HepG2 (cell line): ENCODE data around the gene CLHC1. TPM values are rescaled to one million over a fixed set of nuclear protein-coding genes. Genes with fewer than 3 reads are reported as not detected.

Experiments
- AGO1 ChIP-seq: fragments of 200-400 bp; formaldehyde crosslinking; IDR thresholded peaks from 2 replicates; pipeline ENCODE4 v1.6.1; 2017; ENCODE audit warnings: mild to moderate bottlenecking, low read depth, low read length, moderate library complexity; ENCODE audit not compliant: poor library complexity, severe bottlenecking
- CHCHD3 ChIP-seq: sonication (generic); formaldehyde crosslinking; IDR thresholded peaks from 2 replicates; pipeline ENCODE4 v1.8.0; 2022; ENCODE audit warnings: mild to moderate bottlenecking, missing genetic modification reagents, moderate library complexity
- ESRRA ChIP-seq: sonication (generic); formaldehyde crosslinking; IDR thresholded peaks from 2 replicates; pipeline ENCODE4 v1.5.1; 2020; ENCODE audit warnings: mild to moderate bottlenecking, low read depth, missing genetic modification reagents
- FOXP1 ChIP-seq, 2 experiments: fragments of 450-650 bp in 1 of 2; IDR thresholded peaks; 2 replicates each; pipeline ENCODE4 v1.6.1; 2017 to 2018; ENCODE audit warnings: antibody characterized with exemption in 1 of 2
- HNRNPL ChIP-seq: fragments of 200-400 bp; formaldehyde crosslinking; IDR thresholded peaks from 2 replicates; pipeline ENCODE4 v1.6.1; 2017; ENCODE audit warnings: mild to moderate bottlenecking, low read depth, low read length
- NAIF1 ChIP-seq: sonication (generic); formaldehyde crosslinking; IDR thresholded peaks from 2 replicates; pipeline ENCODE4 v1.5.0; 2020; ENCODE audit warnings: mild to moderate bottlenecking, missing genetic modification reagents, borderline replicate concordance
- NFIC ChIP-seq: IDR thresholded peaks from 2 replicates; pipeline ENCODE4 v1.6.1; 2012; ENCODE audit warnings: mild to moderate bottlenecking, low read length, inconsistent platforms
- PHF8 ChIP-seq: sonication (generic); formaldehyde crosslinking; IDR thresholded peaks from 2 replicates; pipeline ENCODE4 v1.5.0; 2020; ENCODE audit warnings: missing genetic modification reagents
- SMAD3 ChIP-seq: sonication (generic); formaldehyde crosslinking; IDR thresholded peaks from 2 replicates; pipeline ENCODE4 v1.4.0; 2020; ENCODE audit warnings: missing genetic modification reagents
- SOX13 ChIP-seq, 3 experiments: fragments of 450-650 bp in 1 of 3; sonication (generic) in 1 of 3; formaldehyde crosslinking in 1 of 3; IDR thresholded peaks in 2 of 3; conservative IDR thresholded peaks in 1 of 3; 2 replicates each; pipeline versions ENCODE4 v1.5.0 to v1.6.1; 2016 to 2020; ENCODE audit warnings: antibody characterized with exemption in 1 of 3, mild to moderate bottlenecking in 1 of 3, missing compliant biosample characterization in 1 of 3, missing genetic modification reagents in 1 of 3, moderate library complexity in 1 of 3
- SOX6 ChIP-seq, 2 experiments: fragments of 450-650 bp in 1 of 2; sonication (generic) in 1 of 2; formaldehyde crosslinking in 1 of 2; IDR thresholded peaks; 2 replicates each; pipeline versions ENCODE4 v1.4.0 to v1.6.1; 2017 to 2020; ENCODE audit warnings: antibody characterized with exemption in 1 of 2, mild to moderate bottlenecking in 1 of 2, missing genetic modification reagents in 1 of 2
- TCF7 ChIP-seq: sonication (generic); IDR thresholded peaks from 2 replicates; pipeline ENCODE4 v1.6.1; 2016; ENCODE audit warnings: antibody characterized with exemption, low read depth
- ZNF34 ChIP-seq: sonication (generic); formaldehyde crosslinking; IDR thresholded peaks from 2 replicates; pipeline ENCODE4 v1.4.0; 2020; ENCODE audit warnings: mild to moderate bottlenecking, missing genetic modification reagents, borderline replicate concordance
- ZNF879 ChIP-seq: sonication (generic); formaldehyde crosslinking; IDR thresholded peaks from 2 replicates; pipeline ENCODE4 v1.8.1; 2023; ENCODE audit warnings: missing genetic modification reagents
- polyA plus RNA-seq, 8 experiments: library from polyadenylated mRNA; depleted of rRNA in 3 of 8; stranded (reverse) in 7 of 8; unstranded in 1 of 8; fragments of >200 nt; fragmentation: Illumina TruSeq in 4 of 8; extraction: Trizol in 4 of 8; gene quantifications; 2 replicates each; pipeline versions ENCODE4 v1.2.1 to v1.2.3, GENCODE V29; 2011 to 2016; ENCODE audit warnings: low read depth in 4 of 8, missing spikeins in 1 of 8, mixed read lengths in 1 of 8; ENCODE audit not compliant: insufficient read depth in 1 of 8
- total RNA-seq, 5 experiments: library from RNA; depleted of rRNA; stranded (reverse); fragments of >200 nt; fragmentation: Illumina TruSeq; extraction: Trizol; gene quantifications; 2 replicates each; pipeline ENCODE4 v1.2.3, GENCODE V29; 2016; ENCODE audit warnings: low read depth in 1 of 5
- TF ChIP-seq, protein P1 (sequence below): sonication (generic); formaldehyde crosslinking; IDR thresholded peaks from 2 replicates; pipeline ENCODE4 v1.8.1; 2023; ENCODE audit warnings: missing genetic modification reagents, inconsistent platforms, borderline replicate concordance
- TF ChIP-seq, protein P2 (sequence below): IDR thresholded peaks from 2 replicates; pipeline ENCODE4 v1.6.1; 2012; ENCODE audit warnings: low read depth, low read length, improper control_type of control experiment
- TF ChIP-seq, protein P3 (sequence below): sonication (generic); formaldehyde crosslinking; IDR thresholded peaks from 2 replicates; pipeline ENCODE4 v1.4.0; 2020; ENCODE audit warnings: missing genetic modification reagents, borderline replicate concordance
- TF ChIP-seq, protein P4 (sequence below): sonication (generic); formaldehyde crosslinking; IDR thresholded peaks from 2 replicates; pipeline ENCODE4 v1.8.0; 2022; ENCODE audit warnings: mild to moderate bottlenecking, missing genetic modification reagents

CLHC1 gene
- total and polyA plus RNA-seq, 2 of the 13 experiments (the other 11 are each of a cell fraction or from before 2014, with no cell fraction given) = 9.8 to 12.6 TPM

DNA sequence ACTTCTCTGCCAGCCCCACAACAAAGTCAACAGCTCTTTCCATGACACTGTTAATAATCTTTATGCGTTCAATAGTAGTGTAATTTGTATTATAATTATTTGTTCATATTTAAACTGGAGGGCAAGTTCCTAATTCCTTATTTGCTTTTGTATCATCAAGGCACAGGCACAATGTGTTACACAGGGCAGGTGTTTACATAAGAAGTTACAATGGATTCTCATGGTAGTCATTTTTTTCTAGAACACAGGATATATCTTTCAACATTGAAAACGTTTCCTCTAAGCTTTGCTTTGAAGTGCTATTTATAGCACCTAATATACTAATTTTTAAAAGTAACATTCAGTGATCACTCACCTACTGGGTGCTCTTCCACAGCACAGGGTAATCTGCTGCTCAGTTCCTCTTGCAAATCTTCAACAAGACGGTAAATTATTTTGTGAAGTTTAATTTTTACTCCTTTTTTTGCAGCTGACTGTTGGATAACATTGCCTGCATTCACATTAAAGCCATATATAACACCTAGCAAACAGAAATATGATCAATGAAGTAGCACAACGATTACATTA is 7.6 kb upstream of the CLHC1 start (continued):
- TF ChIP-seq, protein P1, sequence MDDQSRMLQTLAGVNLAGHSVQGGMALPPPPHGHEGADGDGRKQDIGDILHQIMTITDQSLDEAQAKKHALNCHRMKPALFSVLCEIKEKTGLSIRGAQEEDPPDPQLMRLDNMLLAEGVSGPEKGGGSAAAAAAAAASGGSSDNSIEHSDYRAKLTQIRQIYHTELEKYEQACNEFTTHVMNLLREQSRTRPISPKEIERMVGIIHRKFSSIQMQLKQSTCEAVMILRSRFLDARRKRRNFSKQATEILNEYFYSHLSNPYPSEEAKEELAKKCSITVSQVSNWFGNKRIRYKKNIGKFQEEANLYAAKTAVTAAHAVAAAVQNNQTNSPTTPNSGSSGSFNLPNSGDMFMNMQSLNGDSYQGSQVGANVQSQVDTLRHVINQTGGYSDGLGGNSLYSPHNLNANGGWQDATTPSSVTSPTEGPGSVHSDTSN (CRISPR knock-in tag) = no peak
- TF ChIP-seq, protein P2, sequence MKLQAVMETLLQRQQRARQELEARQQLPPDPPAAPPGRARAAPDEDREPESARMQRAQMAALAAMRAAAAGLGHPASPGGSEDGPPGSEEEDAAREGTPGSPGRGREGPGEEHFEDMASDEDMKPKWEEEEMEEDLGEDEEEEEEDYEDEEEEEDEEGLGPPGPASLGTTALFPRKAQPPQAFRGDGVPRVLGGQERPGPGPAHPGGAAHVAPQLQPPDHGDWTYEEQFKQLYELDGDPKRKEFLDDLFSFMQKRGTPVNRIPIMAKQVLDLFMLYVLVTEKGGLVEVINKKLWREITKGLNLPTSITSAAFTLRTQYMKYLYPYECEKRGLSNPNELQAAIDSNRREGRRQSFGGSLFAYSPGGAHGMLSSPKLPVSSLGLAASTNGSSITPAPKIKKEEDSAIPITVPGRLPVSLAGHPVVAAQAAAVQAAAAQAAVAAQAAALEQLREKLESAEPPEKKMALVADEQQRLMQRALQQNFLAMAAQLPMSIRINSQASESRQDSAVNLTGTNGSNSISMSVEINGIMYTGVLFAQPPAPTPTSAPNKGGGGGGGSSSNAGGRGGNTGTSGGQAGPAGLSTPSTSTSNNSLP = peak; percentile 71
- no peak for TF ChIP-seq SMAD3 (CRISPR knock-in tag)
- TF ChIP-seq CHCHD3 (CRISPR knock-in tag) = no peak
- no peak for TF ChIP-seq SOX6 (IDR thresholded peaks at IDR 0.05)
- peak; percentile 47; the same call in 1 of the 2 replicates for TF ChIP-seq SOX6 (CRISPR knock-in tag; IDR thresholded peaks at IDR 0.05)
- no peak for TF ChIP-seq ESRRA (CRISPR knock-in tag)
- peak; percentile 79 for TF ChIP-seq TCF7
- TF ChIP-seq ZNF879 (CRISPR knock-in tag) = no peak
- no peak for TF ChIP-seq ZNF34 (CRISPR knock-in tag)
- TF ChIP-seq FOXP1 (IDR thresholded peaks at IDR 0.05) = no peak
- TF ChIP-seq FOXP1 (CRISPR knock-in tag; IDR thresholded peaks at IDR 0.05) = 0 out of 2 replicates have a peak, but pooled peaks have one; percentile 44
- no peak for TF ChIP-seq AGO1
- no peak for TF ChIP-seq HNRNPL
- TF ChIP-seq, protein P3, sequence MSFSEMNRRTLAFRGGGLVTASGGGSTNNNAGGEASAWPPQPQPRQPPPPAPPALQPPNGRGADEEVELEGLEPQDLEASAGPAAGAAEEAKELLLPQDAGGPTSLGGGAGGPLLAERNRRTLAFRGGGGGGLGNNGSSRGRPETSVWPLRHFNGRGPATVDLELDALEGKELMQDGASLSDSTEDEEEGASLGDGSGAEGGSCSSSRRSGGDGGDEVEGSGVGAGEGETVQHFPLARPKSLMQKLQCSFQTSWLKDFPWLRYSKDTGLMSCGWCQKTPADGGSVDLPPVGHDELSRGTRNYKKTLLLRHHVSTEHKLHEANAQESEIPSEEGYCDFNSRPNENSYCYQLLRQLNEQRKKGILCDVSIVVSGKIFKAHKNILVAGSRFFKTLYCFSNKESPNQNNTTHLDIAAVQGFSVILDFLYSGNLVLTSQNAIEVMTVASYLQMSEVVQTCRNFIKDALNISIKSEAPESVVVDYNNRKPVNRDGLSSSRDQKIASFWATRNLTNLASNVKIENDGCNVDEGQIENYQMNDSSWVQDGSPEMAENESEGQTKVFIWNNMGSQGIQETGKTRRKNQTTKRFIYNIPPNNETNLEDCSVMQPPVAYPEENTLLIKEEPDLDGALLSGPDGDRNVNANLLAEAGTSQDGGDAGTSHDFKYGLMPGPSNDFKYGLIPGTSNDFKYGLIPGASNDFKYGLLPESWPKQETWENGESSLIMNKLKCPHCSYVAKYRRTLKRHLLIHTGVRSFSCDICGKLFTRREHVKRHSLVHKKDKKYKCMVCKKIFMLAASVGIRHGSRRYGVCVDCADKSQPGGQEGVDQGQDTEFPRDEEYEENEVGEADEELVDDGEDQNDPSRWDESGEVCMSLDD (CRISPR knock-in tag) = no peak
- TF ChIP-seq, protein P4, sequence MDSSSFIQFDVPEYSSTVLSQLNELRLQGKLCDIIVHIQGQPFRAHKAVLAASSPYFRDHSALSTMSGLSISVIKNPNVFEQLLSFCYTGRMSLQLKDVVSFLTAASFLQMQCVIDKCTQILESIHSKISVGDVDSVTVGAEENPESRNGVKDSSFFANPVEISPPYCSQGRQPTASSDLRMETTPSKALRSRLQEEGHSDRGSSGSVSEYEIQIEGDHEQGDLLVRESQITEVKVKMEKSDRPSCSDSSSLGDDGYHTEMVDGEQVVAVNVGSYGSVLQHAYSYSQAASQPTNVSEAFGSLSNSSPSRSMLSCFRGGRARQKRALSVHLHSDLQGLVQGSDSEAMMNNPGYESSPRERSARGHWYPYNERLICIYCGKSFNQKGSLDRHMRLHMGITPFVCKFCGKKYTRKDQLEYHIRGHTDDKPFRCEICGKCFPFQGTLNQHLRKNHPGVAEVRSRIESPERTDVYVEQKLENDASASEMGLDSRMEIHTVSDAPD (CRISPR knock-in tag) = no peak
- TF ChIP-seq PHF8 (CRISPR knock-in tag) = no peak
- TF ChIP-seq NAIF1 (CRISPR knock-in tag) = no peak
- TF ChIP-seq NFIC = peak; percentile 41; the same call in 1 of the 2 replicates
- no peak for TF ChIP-seq SOX13 (IDR thresholded peaks at IDR 0.05)
- TF ChIP-seq SOX13 (CRISPR knock-in tag; conservative IDR thresholded peaks at IDR 0.05 in 1 of 2, IDR thresholded peaks at IDR 0.05 in 1 of 2) = peak in 1 of 2 experiments; percentile 89; a peak in 2 of 4 replicates
